HG02571 (cell line): ENCODE measurements around the gene NREP.
"Not testable (repeated sequence)": the region's sequence is repeated elsewhere in the genome, so short reads cannot be mapped to it uniquely, and the experiment has no call there.

Source experiments
- ATAC-seq: cut with Tn5 transposase; IDR thresholded peaks from one replicate; pipeline ENCODE4 v1.9.1; 2021; ENCODE audit warnings: mild to moderate bottlenecking, moderate library complexity; ENCODE audit not compliant: unreplicated experiment

NREP gene

GRCh38 chr5:111741278-111741677, 15.7 kb downstream of the NREP start:
- ATAC-seq: no peak

- no peak for ATAC-seq
Observed at GRCh38 chr5:111739416-111739815, 17.6 kb downstream of the NREP start.

- no peak for ATAC-seq
Observed at GRCh38 chr5:111738118-111738517, 18.9 kb downstream of the NREP start.

GRCh38 chr5:111737716-111738115, 19.3 kb downstream of the NREP start:
- no peak for ATAC-seq

- no peak for ATAC-seq
Observed at GRCh38 chr5:111735583-111736270, 21.3 kb downstream of the NREP start.

GRCh38 chr5:111734597-111734996, 22.4 kb downstream of the NREP start:
- ATAC-seq: no peak

- no peak for ATAC-seq
Observed at GRCh38 chr5:111734013-111734412, 23.0 kb downstream of the NREP start.

- ATAC-seq: no peak
Observed at GRCh38 chr5:111733571-111733970, 23.4 kb downstream of the NREP start.

- no peak for ATAC-seq
Observed at GRCh38 chr5:111731638-111732037, 25.4 kb downstream of the NREP start.

- no peak for ATAC-seq
Observed at GRCh38 chr5:111730659-111731382, 26.2 kb downstream of the NREP start.

GRCh38 chr5:111728941-111729340, 28.1 kb downstream of the NREP start:
- ATAC-seq: no peak

GRCh38 chr5:111726986-111727385, 30.0 kb downstream of the NREP start:
- ATAC-seq: no peak

GRCh38 chr5:111722140-111722539, 34.9 kb downstream of the NREP start:
- no peak for ATAC-seq

- ATAC-seq: no peak
Observed at GRCh38 chr5:111720333-111720890, 36.6 kb downstream of the NREP start.

- ATAC-seq: no peak
Observed at GRCh38 chr5:111719773-111720172, 37.2 kb downstream of the NREP start.

GRCh38 chr5:111716789-111717188, 40.2 kb downstream of the NREP start:
- ATAC-seq: not testable (repeated sequence)

- no peak for ATAC-seq
Observed at GRCh38 chr5:111707630-111708164, 49.3 kb downstream of the NREP start.

GRCh38 chr5:111706345-111706744, 50.6 kb downstream of the NREP start:
- ATAC-seq: no peak

- no peak for ATAC-seq
Observed at GRCh38 chr5:111704452-111705085, 52.4 kb downstream of the NREP start.

GRCh38 chr5:111703662-111704061, 53.3 kb downstream of the NREP start:
- peak; percentile 97 for ATAC-seq

GRCh38 chr5:111699976-111700375, 57.0 kb downstream of the NREP start:
- no peak for ATAC-seq
